Endothelial cell of umbilical vein (primary cell): ENCODE results near the gene RYR2. TPM values are rescaled to one million over a fixed set of nuclear protein-coding genes. Genes with fewer than 3 reads are reported as not detected.

Experiments
- BruUV-seq: library from RNA; stranded (reverse); fragments of 400-500 nt; replicated peaks from 2 replicates; lab custom pipeline; 2021; lab: Mats Ljungman, UMichigan
- CTCF ChIA-PET: fragments of 300-600, 350-600 bp; sonication (Branson Sonifier 250); formaldehyde crosslinking; loops from one replicate; lab custom pipeline; 2021; ENCODE audit warnings: antibody characterized with exemption, inconsistent platforms; lab: Charles Lee
- POLR2A ChIA-PET: fragments of 300-600, 350-600 bp; sonication (Branson Sonifier 250); formaldehyde crosslinking; loops from one replicate; lab custom pipeline; 2021; ENCODE audit warnings: antibody characterized with exemption, inconsistent platforms; lab: Charles Lee
- DNase-seq: peaks from one replicate; pipeline ENCODE4 v3.0.0-alpha.2; 2011; ENCODE audit warnings: low read depth, low spot score
- FAIRE-seq: peaks from 2 replicates; lab custom pipeline; 2011; peaks lifted over from hg19 to GRCh38; lab: Jason Lieb, UNC
- H2AFZ ChIP-seq: 2 replicates; pipeline ENCODE4 v1.6.0; 2012; ENCODE audit warnings: low read depth, low read length, control low read depth, inconsistent platforms
- H3K27ac ChIP-seq: 2 replicates; pipeline ENCODE4 v1.5.1; 2011; ENCODE audit warnings: low read depth, mild to moderate bottlenecking, control low read depth, low read length, moderate library complexity; ENCODE audit not compliant: insufficient read depth
- H3K27me3 ChIP-seq, 2 experiments: 2 replicates each; pipeline versions ENCODE4 v1.6.0 to v1.6.1; 2011; ENCODE audit warnings: low read length in 2 of 2, mixed read lengths in 1 of 2; ENCODE audit not compliant: control insufficient read depth in 2 of 2, insufficient read depth in 2 of 2
- H3K36me3 ChIP-seq, 2 experiments: 2 replicates in 1 of 2; 3 replicates in 1 of 2; pipeline ENCODE4 v1.5.1; 2011; ENCODE audit warnings: low read length in 2 of 2, mild to moderate bottlenecking in 1 of 2, moderate library complexity in 1 of 2; ENCODE audit not compliant: control insufficient read depth in 2 of 2, insufficient read depth in 2 of 2; ENCODE audit errors: extremely low read depth in 1 of 2
- H3K4me1 ChIP-seq: 3 replicates; pipeline ENCODE4 v1.5.1; 2011; ENCODE audit warnings: mild to moderate bottlenecking, low read length; ENCODE audit not compliant: control insufficient read depth, insufficient read depth; ENCODE audit errors: extremely low read depth
- H3K4me2 ChIP-seq: 2 replicates; pipeline ENCODE4 v1.6.1; 2011; ENCODE audit warnings: low read length, control low read depth, mixed read lengths; ENCODE audit not compliant: insufficient read depth
- H3K4me3 ChIP-seq, 3 experiments: fragments of 200-600 bp in 1 of 3; sonication (generic), shearing (Covaris generic) in 1 of 3; replicated peaks in 1 of 3; 2 replicates each; pipeline ENCODE4 v1.5.1; 2011 to 2016; ENCODE audit warnings: control low read depth in 3 of 3, low read length in 3 of 3, mild to moderate bottlenecking in 2 of 3, inconsistent platforms in 1 of 3, low read depth in 1 of 3, moderate library complexity in 1 of 3; ENCODE audit not compliant: insufficient read depth in 1 of 3
- H3K79me2 ChIP-seq: 2 replicates; pipeline ENCODE4 v1.6.0; 2012; ENCODE audit warnings: low read length, inconsistent platforms; ENCODE audit not compliant: control insufficient read depth, insufficient read depth
- H3K9ac ChIP-seq: replicated peaks from 2 replicates; pipeline ENCODE3; 2011; ENCODE audit warnings: low read length, control low read depth; ENCODE audit not compliant: insufficient read depth; ENCODE audit errors: extremely low read depth
- H3K9me1 ChIP-seq: replicated peaks from 3 replicates; pipeline ENCODE4 v1.6.0; 2011; ENCODE audit warnings: mild to moderate bottlenecking, low read length; ENCODE audit not compliant: control insufficient read depth, insufficient read depth; ENCODE audit errors: extremely low read depth
- H3K9me3 ChIP-seq: replicated peaks from 2 replicates; pipeline ENCODE4 v1.5.1; 2012; ENCODE audit warnings: low read length, inconsistent platforms; ENCODE audit not compliant: control insufficient read depth, insufficient read depth
- H4K20me1 ChIP-seq: replicated peaks from 2 replicates; pipeline ENCODE3; 2011; ENCODE audit warnings: mild to moderate bottlenecking, low read length; ENCODE audit not compliant: control insufficient read depth, insufficient read depth; ENCODE audit errors: extremely low read depth
- CTCF ChIP-seq, 2 donors: IDR thresholded peaks; 1 replicate in 1 of 2; 2 replicates in 1 of 2; pipeline ENCODE4 v1.5.1; 2011; ENCODE audit warnings: low read length in 2 of 2, mild to moderate bottlenecking in 2 of 2, moderate library complexity in 2 of 2, control low read depth in 1 of 2, inconsistent platforms in 1 of 2, low read depth in 1 of 2; ENCODE audit not compliant: insufficient read depth in 1 of 2; ENCODE audit errors: extremely low read depth in 1 of 2
- EZH2 ChIP-seq: IDR thresholded peaks from 2 replicates; pipeline ENCODE4 v1.6.1; 2012; ENCODE audit warnings: borderline replicate concordance, low read depth, mild to moderate bottlenecking, moderate library complexity, low read length, inconsistent platforms; ENCODE audit not compliant: severe bottlenecking
- FOS ChIP-seq: IDR thresholded peaks from 2 replicates; pipeline ENCODE4 v1.6.1; 2011; ENCODE audit warnings: mild to moderate bottlenecking, low read length, moderate library complexity, borderline replicate concordance; ENCODE audit not compliant: insufficient read depth
- GATA2 ChIP-seq: IDR thresholded peaks from 2 replicates; pipeline ENCODE4 v1.7.0; 2011; ENCODE audit warnings: low read depth, mild to moderate bottlenecking, moderate library complexity, mixed read lengths, low read length; ENCODE audit not compliant: insufficient read length, insufficient read depth
- JUN ChIP-seq: IDR thresholded peaks from 2 replicates; pipeline ENCODE4 v1.6.1; 2011; ENCODE audit warnings: borderline replicate concordance, low read depth; ENCODE audit not compliant: insufficient read length, insufficient read depth
- MAX ChIP-seq: IDR thresholded peaks from 2 replicates; pipeline ENCODE4 v1.6.1; 2011; ENCODE audit not compliant: insufficient read depth, insufficient read length
- MYC ChIP-seq: IDR thresholded peaks from one replicate; pipeline ENCODE4 v1.6.1; 2011; ENCODE audit warnings: mild to moderate bottlenecking, low read depth, low read length
- POLR2A ChIP-seq: IDR thresholded peaks from 2 replicates; pipeline ENCODE4 v1.6.1; 2012; ENCODE audit warnings: low read depth, mild to moderate bottlenecking, control low read depth, low read length
- POLR2AphosphoS5 ChIP-seq: IDR thresholded peaks from 2 replicates; pipeline ENCODE4 v1.6.1; 2012; ENCODE audit warnings: low read depth, mild to moderate bottlenecking, control low read depth, low read length, moderate library complexity; ENCODE audit not compliant: insufficient read depth
- dilution Hi-C: fragments of 300-500 bp; cut with MboI; formaldehyde crosslinking; loops from one replicate; pipeline ENCODE4 v1.15.0; 2019; ENCODE audit warnings: low sequenced_read_pairs; ENCODE audit not compliant: extremely low pct_ligation_motif_present
- intact Hi-C: fragments of 100-400 bp; cut with micrococcal nuclease; formaldehyde crosslinking; loops from one replicate; pipeline ENCODE4 v1.10.0; 2022
- polyA plus RNA-seq, 4 experiments: library from polyadenylated mRNA; depleted of rRNA in 3 of 4; stranded (reverse) in 3 of 4; unstranded in 1 of 4; fragments of >200 nt; gene quantifications; 2 replicates each; pipeline versions ENCODE4 v1.2.1 to v1.2.3, GENCODE V29; 2011 to 2012; ENCODE audit warnings: missing spikeins in 1 of 4
- total RNA-seq: library from RNA; stranded (reverse); gene quantifications from 2 replicates; pipeline ENCODE4 v1.2.3, GENCODE V29; 2021

RYR2 gene
- total and polyA plus RNA-seq, 2 donors (not counting 3 experiments of a cell fraction or from before 2014, with no cell fraction given): not detected

- DNase-seq (no peak), FAIRE-seq (no peak)
- Histone ChIP-seq H3K9me3 (peaks cover 2% of the 10 kb centered on the region), H3K27me3 (no peaks in the 10 kb centered on the region), H3K27ac (no peak overlapping the region), H3K36me3 (no peaks in the 10 kb centered on the region), H3K9me1 (no peaks in the 10 kb centered on the region), H2AFZ (no peak overlapping the region), H3K4me3 (no peak overlapping the region), H4K20me1 (no peaks in the 10 kb centered on the region), H3K4me2 (no peak overlapping the region), H3K9ac (no peak overlapping the region), H3K79me2 (no peaks in the 10 kb centered on the region), H3K4me1 (no peaks in the 10 kb centered on the region)
- no TSS peak for BruUV-seq
- CTCF ChIA-PET: no interaction called here
- dilution Hi-C loops: no loop called here
- POLR2A ChIA-PET: no interaction called here
- TF ChIP-seq EZH2 (no peak), JUN (no peak), FOS (no peak), CTCF (IDR thresholded peaks at IDR 0.05; ENCODE audit: extremely low read depth in 1 of 2, insufficient read depth in 1 of 2, low read depth in 1 of 2, low read length in 2 of 2) (no peak), POLR2A (no peak), GATA2 (no peak), MAX (no peak), MYC (no peak), POLR2AphosphoS5 (no peak)
- intact Hi-C loops: no loop called here
These were observed 690.7 kb downstream of the RYR2 start for GRCh38 chr1:237732657-237733056.
